GM21447 (cell line): Measurements from ENCODE around the gene FBXO31.

Experiments used
- ATAC-seq: cut with Tn5 transposase; IDR thresholded peaks from one replicate; pipeline ENCODE4 v1.9.1; 2021; ENCODE audit not compliant: unreplicated experiment

FBXO31 gene

DNA sequence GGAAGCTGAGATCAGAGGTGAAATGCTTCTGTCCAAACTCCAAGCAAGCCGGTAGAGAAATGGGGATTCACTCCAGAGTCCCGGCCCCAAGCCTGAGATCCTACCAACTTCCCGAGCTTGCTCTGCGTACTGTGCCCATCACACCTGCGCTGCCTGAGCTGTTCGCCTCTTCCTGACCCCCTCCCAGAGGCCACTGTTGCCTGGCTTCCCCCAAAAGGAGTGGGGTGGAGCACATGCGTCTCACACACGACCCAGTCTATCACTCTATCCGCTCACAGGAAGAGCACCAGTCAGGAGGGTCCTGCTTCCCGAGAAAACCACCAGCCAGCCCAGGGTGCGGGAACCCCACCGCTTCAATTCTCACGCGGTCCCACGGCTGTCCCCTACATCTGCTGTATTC, 52.9 kb downstream of the FBXO31 start:
- ATAC-seq: no peak

DNA sequence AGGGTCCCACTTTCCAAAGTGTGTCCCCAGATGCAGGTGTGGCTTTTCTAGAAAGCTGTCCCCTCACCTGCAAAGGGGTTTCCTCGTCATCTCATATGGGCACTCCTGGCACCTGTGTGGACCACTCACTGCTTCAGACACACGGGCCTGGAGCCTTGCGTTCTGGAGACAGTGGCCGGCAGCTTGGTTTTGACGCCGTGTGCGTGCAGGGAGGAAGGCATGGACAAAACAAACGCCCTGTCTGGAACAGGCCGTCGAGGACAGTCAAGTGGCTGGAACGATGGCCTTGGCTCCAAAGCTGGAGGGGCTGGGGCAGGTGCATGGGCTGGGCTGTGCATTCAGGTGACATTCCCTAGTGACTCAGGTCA, 53.3 kb downstream of the FBXO31 start:
- no peak for ATAC-seq

DNA sequence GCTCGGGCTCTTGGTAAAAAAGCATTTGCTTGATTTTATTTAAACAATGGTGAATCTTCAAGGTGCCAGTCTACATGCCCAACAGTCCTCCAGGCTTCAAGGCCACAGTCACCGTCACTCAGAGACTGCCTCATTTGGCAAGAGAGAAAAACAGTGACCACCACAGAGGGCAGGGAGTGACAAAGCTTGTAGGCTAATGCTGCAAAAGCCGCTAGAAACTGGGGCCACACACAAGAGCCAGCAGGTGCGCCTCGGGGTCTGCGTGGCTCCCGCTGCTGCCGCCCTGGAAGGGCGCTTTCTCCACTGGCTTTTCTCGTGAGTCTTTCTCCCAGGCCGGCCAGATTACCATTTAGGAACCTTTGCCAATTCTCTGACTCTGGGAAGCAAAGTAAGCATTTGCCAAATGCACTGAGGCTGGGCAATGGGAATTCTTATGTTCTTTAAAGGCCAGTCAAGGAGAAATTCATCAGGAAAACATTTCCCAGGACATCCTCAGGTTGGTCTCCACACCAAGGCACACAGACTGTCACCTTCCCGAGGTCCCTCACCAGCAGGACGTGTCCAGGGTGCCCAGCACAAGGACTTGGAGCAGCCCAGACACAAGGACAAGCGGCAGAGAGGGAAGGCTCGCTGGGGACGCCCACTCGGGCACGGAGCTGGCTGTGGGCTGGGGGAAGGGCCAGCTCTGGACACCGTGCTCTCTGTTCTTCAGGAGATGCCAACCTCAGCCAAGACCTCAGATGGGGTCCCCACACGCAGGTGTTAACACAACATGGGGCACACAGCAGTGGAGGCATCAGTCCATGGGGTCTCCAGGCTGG, 53.9 kb downstream of the FBXO31 start:
- no peak for ATAC-seq

DNA sequence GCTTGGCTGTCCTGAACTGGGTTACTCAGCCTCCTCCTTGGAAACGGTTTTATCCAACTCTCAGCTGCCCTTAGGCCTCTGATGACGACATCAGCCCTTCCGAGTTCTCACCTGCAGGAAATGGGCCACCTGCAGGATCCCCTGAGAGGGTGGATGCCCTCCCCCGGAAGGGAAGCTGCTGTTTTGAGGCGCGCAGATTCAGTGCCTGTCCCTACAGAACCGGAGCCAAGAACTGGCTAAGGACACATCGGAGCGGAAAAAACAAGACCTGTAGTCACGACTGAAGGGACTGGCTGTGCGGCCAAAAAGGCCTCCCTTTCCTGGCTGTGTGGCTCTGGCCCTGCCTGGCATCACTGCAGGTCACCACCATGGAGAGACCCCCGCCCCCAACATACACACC, 54.7 kb downstream of the FBXO31 start:
- ATAC-seq: no peak

DNA sequence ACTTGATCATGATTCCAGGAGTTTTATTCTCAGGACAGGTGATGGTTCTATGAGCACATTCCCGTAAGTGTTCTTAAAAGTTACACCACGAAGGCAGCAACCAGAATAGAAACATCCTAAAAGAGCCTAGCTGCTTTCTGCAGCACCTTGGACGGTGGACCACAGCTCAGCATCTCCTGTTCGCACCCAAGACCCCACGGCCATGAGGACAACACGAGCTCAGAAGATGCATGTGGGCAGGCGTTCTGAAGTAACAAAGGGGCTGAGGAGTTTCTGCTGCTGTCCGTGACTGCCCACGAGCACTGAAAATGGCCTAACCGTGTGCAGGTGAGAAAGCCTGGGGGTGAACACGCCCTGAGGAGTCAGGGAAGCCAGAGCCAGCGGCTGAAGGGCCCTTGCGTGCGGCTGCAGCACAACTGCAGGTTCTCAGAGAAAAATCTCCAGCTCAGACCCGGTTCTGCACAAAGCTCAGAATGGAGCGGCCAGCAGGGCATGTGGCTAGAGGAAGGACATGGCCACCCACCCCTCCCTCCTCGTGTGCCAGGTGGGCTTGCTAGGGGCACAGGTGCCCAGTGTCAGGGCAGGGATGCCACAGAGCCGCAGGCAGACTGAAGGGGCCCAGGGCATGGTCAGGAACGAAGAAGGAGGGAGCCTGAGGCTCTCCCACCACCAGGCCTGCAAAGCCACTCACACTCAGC, 55.6 kb downstream of the FBXO31 start:
- no peak for ATAC-seq

DNA sequence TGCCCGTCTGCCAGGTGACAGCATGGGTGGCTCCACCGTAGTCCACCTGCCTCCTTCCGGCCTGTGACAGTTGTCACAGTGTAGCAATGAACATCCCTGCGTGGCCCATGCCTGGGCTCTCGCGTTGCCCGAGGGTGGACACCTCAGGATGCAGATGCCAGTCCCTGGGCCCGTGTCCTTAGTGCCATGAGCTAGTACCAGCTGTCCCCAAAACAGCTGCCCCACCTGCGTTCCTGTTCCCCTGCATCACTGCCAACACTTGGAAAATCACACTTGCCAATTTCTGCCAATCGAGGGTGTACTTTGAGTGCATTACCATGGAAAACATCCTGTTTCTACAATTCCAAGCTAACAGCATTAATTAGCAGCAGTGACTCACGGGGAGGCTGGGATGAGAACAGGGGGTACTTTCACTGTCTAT, 57.4 kb downstream of the FBXO31 start:
- no peak for ATAC-seq

DNA sequence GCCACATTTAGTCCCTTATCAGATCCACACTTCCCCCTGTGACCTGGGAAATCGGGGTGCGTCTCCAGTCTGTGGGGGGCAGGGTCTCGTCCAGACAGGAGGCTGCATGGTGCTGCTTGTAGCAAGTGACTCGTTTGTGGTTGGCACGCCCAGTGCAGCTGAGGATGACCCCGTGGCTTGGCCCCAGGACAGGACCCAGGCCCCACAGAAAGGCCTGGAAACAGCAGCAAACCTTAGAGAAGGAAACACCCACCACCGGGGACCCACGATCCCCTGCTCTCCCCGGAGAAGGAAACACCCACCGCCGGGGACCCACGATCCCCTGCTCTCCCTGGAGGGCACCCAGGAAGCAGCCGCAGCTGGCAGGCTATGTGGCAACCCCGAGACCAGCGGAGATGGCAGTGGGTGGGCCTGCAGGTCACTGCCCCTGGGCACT, 58.1 kb downstream of the FBXO31 start:
- ATAC-seq: no peak

DNA sequence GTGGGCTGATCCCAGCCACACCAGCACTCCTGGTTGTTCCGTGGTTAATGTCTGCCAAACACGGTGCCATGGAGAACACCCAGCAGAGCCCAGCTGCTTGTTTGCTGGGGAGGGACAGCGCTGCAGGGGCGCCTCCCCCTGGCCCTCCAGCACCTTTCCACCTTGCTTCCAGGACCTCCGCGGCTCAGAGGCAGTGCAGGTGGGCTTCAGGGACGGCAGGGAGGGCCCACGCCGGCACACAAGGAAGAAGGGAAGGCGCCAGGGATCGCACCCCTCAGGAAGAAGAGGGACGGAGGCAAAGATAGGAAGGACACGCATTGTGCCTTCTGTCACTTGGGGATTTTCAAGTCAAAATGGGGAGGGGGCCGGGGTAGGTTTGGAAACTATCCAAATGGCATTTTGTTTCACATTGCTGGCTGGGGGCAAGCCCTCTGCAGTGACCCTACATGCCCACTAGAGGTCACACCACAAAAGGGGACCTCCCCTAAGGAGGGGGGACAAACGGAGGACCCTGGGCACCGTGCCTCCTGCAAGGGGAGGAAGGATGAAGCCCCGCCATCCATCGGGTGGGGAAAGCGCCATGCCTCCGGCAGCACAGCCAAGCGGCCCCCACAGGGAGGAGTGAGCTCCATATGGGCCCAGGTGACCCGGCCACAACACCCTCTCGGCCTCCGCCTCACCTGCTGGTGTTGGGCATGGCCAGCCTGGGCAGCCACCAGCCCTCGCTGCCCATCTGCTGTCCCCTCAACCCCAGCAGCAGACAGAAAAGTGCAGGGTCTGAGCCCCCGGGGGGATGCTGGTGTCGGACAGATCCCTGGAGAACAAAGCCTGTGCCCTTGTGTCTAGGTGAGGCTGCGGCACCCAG, 58.9 kb downstream of the FBXO31 start:
- no peak for ATAC-seq

DNA sequence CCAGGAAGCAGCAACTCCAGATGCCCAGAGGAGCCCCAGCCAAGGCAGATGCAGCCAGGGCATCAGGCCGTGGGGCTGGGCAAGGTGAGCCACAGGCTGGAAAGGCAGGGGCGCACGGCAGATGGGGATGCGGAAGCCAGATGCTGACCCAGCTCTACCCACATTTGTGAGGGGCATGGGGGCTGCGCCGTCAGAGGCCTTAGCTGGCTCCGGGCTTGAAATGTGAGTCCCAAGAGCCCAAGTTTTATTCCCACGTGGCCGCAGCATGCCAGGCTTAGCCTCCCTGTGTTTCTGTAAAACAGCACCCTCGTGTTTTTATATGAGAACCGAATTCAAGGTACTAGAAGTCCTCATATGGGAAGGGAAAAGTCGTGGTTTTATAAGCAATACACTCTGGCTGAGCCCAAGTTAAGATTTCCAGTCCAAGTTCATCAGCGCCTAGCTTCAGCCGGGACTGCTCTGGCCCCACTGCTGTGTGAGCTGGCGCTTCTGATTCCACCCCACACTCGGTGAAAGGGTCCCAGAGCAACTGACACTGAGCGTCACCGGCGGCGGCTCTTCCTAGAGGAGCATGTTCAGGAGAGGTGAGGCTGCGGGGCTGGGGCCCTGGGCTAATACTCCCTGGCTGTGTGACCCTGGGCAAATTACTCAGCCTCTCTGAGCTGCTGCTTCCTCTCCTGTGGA, 59.7 kb downstream of the FBXO31 start:
- ATAC-seq: no peak

DNA sequence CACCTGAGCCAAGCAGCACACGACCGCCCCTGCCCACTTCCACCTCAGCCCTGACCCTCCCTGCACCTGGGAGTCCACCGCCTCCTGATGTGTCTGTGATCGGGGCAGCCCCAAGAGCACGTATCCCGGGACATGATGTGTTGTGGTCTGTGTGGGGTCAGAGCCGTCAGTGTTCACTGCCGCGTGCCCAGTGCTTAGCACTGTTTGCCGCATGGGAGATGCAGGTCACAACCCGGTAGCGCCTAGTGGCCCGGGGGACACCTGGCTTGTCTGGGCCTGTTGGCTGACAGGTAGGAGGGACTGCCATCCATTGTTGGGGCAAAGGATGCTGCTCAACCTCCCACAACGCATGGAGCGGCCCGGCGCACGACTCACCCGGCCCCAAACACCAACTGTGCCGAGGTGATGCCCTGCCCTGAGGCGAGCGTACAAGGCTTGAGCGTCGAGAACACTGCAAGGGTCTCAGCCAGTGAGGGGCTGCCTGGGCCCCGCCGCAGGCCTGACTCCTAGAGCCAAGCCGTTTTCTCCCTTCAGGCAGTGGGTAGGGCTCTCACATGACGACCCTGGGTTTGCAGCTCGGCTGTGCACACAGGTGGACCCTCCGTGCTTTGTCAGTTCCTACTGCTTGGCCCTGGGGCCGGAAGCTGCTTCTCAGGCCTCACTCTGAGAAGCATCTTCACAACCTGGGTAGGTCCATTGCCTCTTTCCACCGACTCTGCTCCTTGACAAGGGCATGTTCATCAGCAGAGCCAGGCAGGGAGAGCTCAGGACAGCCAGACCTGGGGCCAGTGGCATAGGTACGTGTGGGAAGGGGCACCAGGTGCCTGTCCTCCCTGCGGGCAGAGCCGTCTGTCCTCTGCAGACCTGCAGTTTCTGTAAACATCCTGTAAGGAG, 60.5 kb downstream of the FBXO31 start:
- no peak for ATAC-seq

DNA sequence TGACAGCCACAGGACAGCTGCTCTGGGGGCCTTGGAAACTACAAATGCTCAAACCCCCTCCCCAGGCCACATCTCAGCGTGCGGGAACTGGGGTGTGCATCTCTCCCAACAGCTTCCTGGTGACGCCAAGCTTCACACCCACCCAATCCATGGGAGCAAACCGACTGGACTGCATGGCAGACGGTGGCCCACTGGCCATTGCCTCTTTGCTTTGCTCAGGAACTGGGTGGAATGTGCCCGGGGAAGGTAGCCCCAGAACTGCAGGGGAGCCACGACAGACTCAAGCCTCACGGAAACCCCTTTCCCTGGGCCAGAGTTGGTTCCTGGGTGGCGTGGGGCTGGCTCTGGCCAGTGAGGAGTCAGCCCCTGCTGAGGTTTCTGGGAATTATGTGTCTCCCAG, 61.2 kb downstream of the FBXO31 start:
- ATAC-seq: no peak

DNA sequence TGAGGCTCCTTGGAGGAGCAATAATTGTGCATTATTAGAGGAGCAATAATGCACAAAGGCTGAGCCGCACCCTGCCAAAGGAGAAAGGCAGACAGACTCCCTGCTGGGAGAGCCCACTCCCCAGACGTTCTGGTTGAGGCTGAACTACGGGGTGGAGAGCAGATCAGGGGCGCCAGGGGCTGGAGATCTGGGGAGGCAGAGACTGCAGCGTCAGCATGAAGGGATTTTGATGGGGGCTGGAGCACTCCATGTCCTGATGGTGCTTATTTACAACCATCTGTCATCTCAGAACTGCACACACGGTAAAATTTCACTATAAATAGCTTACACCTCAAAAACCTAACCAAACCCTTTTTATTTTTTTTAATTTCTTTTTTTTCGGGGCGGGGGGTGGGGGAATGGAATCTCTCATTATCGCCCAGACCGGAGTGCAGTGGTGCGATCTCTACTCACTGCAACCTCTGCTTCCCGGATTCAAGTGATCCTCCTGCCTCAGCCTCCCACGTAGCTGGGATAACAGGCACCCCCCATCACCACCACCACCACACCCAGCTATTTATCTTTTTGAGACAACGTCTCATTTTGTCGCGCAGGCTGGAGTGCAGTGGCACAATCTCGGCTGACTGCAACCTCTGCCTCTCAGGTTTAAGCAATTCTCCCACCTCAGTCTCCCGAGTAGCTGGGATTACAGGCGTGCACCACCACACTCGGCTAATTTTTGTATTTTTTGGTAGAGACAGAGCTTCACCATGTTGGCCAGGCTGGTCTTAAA, 62.1 kb downstream of the FBXO31 start:
- ATAC-seq: no peak

DNA sequence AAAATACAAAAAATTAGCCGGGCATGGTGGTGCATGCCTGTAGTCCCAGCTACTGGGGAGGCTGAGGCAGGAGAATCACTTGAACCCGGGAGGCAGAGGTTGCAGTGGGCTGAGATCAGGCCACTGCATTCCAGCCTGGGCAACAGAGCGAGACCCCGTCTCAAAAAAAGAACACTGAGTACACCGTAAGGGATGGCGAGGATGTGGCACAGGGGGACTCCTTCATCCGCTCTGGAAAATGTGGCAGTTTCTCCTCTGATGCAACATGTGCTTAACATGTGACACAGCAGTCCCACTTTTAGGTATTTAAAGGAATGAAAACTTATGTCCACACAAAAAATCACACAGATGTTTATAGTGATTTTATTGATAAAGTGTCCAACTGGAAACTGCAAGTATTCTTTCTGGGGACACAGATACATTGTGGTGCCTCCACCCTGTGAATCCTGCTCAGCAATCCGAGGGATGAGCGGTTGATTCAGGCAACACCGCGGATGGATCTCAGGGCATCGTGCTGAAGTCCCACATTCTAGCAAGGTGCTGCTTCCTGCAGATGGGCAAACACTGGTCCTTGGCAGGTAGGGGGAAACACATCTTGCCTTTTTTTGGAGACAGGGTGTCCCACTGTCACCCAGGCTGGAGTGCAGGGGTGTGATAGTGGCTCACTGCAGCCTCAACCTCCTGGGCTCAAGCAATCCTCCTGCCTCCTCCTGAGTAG, 62.9 kb downstream of the FBXO31 start:
- ATAC-seq: no peak

DNA sequence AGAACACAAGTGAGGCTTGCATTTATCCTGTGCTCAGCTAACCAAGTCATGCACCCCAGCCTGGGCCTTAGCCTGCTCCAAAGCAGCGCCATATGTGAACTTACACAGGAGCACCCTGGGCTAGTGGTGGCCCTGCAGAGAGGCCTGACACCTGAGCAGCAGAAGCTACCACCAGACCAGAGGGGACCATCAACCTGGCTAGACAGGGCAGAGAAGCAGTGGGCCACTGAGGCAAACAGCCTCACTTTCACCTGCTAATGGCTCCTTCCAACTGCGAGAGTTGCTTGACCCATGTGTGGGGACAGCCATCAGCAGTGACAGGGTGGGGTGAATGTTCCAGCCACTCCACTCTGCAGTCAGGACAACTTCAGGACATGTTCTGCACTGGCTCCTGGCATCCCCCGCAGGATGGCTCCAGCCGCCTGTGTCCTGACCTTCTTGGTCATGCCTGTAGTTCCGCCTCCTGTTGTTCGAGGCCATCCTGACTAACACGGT, 63.5 kb downstream of the FBXO31 start:
- ATAC-seq: no peak

DNA sequence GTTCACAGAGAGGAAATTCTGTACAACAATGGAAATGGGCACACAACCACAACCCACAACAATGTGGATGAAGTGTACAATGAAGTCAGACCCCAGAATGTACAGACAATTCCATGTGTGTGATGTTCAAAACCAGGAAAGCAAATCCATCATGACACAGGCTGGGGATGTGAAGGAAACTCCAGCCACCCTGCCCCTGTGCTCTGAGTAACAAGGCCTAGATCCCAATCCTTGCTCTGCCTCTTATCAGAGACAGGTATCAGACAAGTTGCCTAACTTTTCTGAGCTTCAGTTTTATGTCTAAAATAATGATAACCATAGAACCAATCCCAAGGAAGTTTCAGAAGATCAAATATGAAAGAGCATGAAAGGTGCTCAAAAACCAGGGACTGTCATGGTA, 64.6 kb downstream of the FBXO31 start:
- ATAC-seq: no peak

DNA sequence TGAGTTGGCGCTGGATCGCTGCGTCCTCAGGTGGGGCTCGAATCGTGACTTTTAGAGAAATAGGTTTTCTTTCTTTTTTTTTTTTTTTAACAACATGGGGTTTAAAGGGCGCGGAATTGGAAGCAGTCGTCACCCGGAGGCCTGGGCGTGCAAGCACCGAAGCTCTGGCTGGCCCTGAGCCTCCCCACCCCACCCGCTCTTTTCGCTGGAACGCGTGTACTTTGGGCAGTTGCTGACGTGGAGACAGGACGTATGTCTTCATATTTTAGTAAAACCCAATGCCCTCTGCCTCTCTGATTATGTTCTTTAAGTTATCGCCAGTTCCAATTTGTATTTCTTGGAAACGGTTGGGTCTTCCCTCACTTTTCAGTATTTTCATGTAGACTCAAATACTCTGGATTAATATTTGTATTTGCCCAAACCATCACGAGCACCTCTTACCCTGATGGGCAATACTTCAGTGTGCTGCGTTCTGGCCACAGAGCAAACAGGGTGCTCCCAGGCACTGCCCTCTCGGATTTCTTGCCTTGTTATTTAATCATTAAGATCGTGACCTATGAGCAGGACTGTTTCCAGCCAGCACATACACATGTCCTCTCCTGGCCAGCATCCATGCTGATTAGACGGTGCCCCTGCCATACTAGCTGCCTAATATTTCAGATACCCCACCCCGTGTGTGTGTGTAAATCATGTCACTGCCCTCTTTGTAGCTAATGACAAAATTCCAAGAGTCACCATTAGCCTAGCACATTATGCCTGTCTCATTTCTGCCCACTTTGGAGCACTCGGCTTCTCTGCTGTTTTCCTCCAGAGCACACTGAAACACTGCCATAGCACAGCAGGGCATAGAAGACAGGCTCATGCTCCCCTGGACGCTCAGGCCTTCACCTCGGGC, 65.6 kb downstream of the FBXO31 start:
- peak; percentile 15 for ATAC-seq

DNA sequence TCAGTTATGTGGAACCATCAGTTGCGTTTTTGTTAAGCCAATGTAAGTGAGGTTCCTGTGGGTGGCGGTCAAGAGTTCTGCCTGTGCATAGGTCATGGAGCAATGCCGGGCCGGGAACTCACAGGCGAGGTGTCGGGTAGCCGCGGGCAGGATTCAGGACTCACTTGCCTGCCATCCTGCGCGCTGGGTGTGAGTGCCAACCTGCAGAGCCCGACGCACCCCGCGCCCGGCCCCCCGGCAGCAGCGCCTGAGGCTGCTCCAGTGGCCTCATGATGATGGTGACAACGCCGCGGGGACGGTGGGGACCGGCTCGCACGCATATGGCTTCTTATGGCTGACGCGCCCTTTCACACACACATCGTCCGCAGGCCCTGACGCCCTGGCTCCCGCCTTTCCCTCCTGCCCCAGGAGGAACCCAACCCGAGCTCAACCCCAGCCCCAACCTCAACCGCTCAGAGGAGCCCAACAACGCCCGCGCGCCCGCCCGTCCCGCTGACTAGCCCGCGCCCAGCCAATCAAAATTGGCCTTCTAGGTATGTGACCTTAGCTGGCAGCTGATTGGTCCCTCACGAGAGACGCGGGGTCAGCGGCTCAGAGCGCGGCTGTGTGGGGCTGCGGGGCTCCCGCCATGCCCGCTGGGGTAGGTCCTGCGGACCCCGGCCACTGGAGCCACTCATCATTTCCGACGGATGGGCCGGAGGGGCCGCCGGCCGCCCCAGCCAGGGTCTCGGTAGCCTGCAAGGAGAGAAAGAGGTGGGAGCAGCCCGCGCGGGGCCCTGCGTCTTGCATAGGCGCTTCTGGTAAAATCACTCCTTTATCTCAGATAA, 66.4 kb downstream of the FBXO31 start, which contains the start of gene C16orf95:
Gene C16orf95 (minus strand): TSS at position 470 of the 827 bp plus-strand sequence. CDS start 150 bp downstream, at position 320.
- ATAC-seq: peak; percentile 92
